Stimulated activated CD4-positive, alpha-beta T cell treated with anti-CD3 and anti-CD28 coated beads, Interleukin-1b, Interleukin-23, amount 100 ng/mL, for 24 hours (primary cell): ENCODE measurements around the gene SERTAD4.
"Not testable (repeated sequence)": the region's sequence is repeated elsewhere in the genome, so short reads cannot be mapped to it uniquely, and the experiment has no call there.

Experiments used
- DNase-seq, 4 experiments: peaks; one replicate each; pipeline ENCODE4 v3.0.0-alpha.2; 2020; ENCODE audit warnings: low read depth in 4 of 4, low spot score in 1 of 4

The SERTAD4 gene

GRCh38 chr1:210232511-210233215 is at the start of gene SERTAD4:
Gene SERTAD4 (plus strand): TSS chr1:210232796. CDS start chr1:210237961, 5,165 bp downstream.
- no peak for DNase-seq

GRCh38 chr1:210185063-210185462 is 47.5 kb upstream of the SERTAD4 start:
- no peak for DNase-seq

- not testable (repeated sequence) for DNase-seq
Observed at GRCh38 chr1:210187849-210188606, 44.6 kb upstream of the SERTAD4 start.

- no peak for DNase-seq
Observed at GRCh38 chr1:210189426-210189825, 43.2 kb upstream of the SERTAD4 start.

- DNase-seq: no peak
Observed at GRCh38 chr1:210195635-210196160, 36.9 kb upstream of the SERTAD4 start.

- not testable (repeated sequence) for DNase-seq
Observed at GRCh38 chr1:210196266-210196665, 36.3 kb upstream of the SERTAD4 start.

- DNase-seq: no peak
Observed at GRCh38 chr1:210198840-210199239, 33.8 kb upstream of the SERTAD4 start.

GRCh38 chr1:210200124-210200736 is 32.4 kb upstream of the SERTAD4 start:
- no peak for DNase-seq

- no peak for DNase-seq
Observed at GRCh38 chr1:210201681-210202080, 30.9 kb upstream of the SERTAD4 start.

GRCh38 chr1:210207597-210208450 is 24.8 kb upstream of the SERTAD4 start:
- DNase-seq: no peak

GRCh38 chr1:210213335-210213734 is 19.3 kb upstream of the SERTAD4 start:
- no peak for DNase-seq

GRCh38 chr1:210214573-210215409 is 17.8 kb upstream of the SERTAD4 start:
- DNase-seq: no peak

- no peak for DNase-seq
Observed at GRCh38 chr1:210217482-210217881, 15.1 kb upstream of the SERTAD4 start.

- no peak for DNase-seq
Observed at GRCh38 chr1:210218047-210218446, 14.5 kb upstream of the SERTAD4 start.

GRCh38 chr1:210222340-210223006 is 10.1 kb upstream of the SERTAD4 start:
- no peak for DNase-seq

GRCh38 chr1:210223226-210223904 is 9.2 kb upstream of the SERTAD4 start:
- DNase-seq: no peak

- no peak for DNase-seq
Observed at GRCh38 chr1:210228158-210228557, 4.4 kb upstream of the SERTAD4 start.

GRCh38 chr1:210230149-210230695 is 2.4 kb upstream of the SERTAD4 start:
- no peak for DNase-seq
